Measurements from ENCODE around the gene PRORP.
"Not testable (repeated sequence)": the region's sequence is repeated elsewhere in the genome, so short reads cannot be mapped to it uniquely, and the experiment has no call there.

Gene PRORP

DNA sequence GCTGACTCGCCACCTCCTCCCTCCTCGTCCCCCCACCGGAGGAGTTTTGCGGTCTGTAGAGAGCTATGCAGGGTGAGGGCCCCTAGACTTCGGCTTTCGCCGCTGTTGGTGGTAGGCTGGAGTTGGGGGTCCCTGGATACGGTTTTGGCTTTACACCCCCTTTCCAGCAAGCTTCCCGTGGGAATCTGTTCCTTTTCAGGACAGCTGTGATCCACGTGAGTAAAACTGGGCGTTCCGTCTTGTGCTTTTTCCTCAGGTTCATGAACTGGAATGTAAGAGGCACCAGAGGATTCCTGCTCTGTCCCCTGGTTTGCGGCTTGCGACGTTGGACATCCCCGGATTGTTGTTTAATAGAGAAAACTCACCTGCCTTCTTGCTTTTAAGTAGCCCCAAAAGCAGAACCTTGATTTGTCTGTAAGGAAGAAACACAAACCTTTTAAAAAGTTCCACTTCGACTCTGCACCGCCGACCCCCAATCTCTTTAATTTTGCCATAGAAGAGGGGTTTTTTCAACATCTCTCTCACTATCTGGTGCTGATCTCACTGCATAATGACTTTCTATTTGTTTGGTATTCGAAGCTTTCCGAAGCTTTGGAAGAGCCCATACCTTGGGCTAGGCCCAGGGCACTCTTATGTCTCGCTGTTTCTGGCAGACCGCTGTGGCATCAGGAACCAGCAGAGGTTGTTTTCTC, 490 bp downstream of the PRORP start:
- peaks cover 54% of the 10 kb centered on the region for H3K4me1 Mint-ChIP-seq
- H3K36me3 Mint-ChIP-seq, result peaks cover 29% of the 10 kb centered on the region
- H3K9me3 Mint-ChIP-seq, result no peaks in the 10 kb centered on the region
- no peaks in the 10 kb centered on the region for H3K27me3 Mint-ChIP-seq
- H3K27ac Mint-ChIP-seq, result peak overlapping the region; percentile 100
- peak overlapping the region; percentile 98 for H3K4me3 Mint-ChIP-seq
- ATAC-seq, result no peak

DNA sequence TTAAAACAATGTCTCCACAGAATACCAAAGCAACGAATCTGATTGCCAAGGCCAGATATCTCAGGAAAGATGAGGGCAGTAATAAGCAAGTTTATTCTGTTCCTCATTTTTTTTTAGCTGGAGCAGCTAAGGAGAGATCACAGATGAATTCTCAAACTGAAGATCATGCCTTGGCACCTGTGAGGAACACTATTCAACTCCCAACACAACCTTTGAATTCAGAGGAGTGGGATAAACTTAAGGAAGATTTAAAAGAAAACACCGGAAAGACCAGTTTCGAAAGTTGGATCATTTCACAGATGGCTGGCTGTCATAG, 994 bp downstream of the PRORP start:
- ATAC-seq, result no peak
- Mint-ChIP-seq H3K4me1 (peaks cover 59% of the 10 kb centered on the region), H3K27ac (peak overlapping the region; percentile 100), H3K9me3 (no peaks in the 10 kb centered on the region), H3K27me3 (no peaks in the 10 kb centered on the region), H3K36me3 (peaks cover 34% of the 10 kb centered on the region), H3K4me3 (peak overlapping the region; percentile 98)

DNA sequence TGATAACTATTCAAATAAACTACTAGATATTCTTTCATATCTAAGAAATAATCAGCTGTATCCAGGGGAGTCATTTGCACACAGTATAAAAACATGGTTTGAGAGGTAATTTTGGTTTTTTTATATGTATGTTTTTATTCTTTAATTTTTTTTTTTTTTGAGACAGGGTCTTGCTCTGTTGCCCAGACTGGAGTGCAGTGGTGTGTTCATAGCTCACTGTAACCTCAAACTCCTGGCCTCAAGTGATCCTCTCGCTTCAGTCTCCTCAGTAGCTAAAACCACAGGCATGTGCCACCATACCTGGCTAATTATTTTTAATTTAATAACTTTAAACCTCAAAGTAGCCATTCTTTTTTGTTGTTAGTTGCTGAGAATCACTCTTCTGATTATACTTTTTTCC, 1.8 kb downstream of the PRORP start:
- ATAC-seq, result no peak
- H3K27me3 Mint-ChIP-seq, result no peaks in the 10 kb centered on the region
- no peaks in the 10 kb centered on the region for H3K9me3 Mint-ChIP-seq
- no peak overlapping the region for H3K4me3 Mint-ChIP-seq
- peaks cover 64% of the 10 kb centered on the region for H3K4me1 Mint-ChIP-seq
- no peak overlapping the region for H3K27ac Mint-ChIP-seq
- H3K36me3 Mint-ChIP-seq, result peaks cover 42% of the 10 kb centered on the region

DNA sequence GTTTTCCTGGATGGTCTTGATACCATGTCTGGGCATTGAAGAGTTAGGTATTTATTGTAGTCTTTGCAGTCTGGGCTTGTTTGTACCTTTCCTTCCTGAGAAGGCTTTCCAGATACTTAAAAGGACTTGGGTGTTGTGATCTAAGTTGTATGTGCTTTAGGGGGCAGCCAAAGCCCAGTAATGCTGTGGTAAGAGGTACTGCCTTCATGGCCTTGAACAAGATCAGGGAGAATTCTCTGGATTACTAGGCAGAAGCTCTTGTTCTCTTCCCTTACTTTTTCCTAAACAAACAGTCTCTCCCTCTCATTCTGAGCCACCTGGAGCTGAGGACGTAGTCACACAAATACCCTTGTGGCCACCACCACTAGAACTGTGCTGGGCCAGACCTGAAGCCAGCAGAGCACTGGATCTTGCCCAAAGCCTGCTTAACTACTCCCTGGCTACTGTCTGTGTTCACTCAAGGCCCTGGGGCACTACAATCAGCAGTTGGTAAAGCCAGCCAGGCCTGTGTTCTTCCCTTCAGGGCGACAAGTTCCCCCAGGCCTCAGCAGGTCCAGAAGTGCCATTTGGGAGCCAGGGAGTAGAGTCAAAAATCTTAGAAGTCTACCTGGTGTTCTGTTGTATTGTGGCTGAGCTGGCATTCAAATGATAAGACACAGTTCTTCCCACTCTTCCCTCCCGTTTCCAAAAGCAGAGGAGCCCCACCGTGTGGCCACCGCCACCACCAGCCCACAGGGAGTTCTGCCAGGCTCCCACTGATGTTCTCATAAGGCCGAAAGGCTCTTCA, 11.4 kb downstream of the PRORP start:
- H3K36me3 Mint-ChIP-seq, result peaks cover 56% of the 10 kb centered on the region
- H3K4me1 Mint-ChIP-seq, result peaks cover 1% of the 10 kb centered on the region
- no peak overlapping the region for H3K27ac Mint-ChIP-seq
- H3K4me3 Mint-ChIP-seq, result no peak overlapping the region
- H3K27me3 Mint-ChIP-seq, result no peaks in the 10 kb centered on the region
- ATAC-seq, result no peak
- no peaks in the 10 kb centered on the region for H3K9me3 Mint-ChIP-seq

DNA sequence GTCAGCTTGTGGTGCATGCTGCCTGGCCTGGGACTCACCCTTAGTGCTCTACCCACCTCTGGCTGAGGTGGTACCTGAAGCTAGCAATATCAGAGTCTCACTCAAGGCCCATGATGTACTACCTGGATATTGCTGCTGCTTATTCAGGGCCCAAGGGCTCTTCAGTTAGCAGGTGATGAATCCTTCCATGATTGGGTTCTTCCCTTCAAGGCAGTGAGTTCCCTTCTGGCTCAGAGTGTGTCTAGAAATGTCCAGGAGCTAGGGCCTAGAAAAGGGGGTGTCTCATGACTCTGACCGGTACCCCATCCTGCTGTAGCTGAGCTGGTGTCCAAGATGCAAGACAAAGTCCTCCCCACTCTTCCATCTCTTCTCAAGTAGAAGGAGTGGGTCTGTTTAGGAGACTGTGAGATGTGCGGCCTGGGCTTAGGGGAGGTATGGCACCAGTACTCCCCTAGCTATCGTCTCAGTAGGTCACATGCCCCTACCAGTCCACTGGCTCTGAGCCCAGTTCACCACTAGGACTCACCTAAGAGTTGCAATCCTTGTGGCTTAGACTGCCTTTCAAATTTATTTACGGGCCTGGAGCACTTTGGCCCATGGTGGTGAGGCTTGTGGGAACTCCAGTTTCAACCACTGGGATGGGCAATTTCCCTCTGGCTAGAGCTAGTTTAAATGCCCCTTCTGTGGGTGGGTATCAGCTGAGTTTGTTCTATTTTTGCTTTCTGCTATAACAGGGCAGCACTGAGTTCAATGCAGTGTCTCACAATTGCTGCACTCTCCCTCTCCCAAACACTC, 12.2 kb downstream of the PRORP start:
- H3K4me3 Mint-ChIP-seq, result no peak overlapping the region
- no peaks in the 10 kb centered on the region for H3K27me3 Mint-ChIP-seq
- ATAC-seq, result no peak
- no peaks in the 10 kb centered on the region for H3K4me1 Mint-ChIP-seq
- H3K27ac Mint-ChIP-seq, result no peak overlapping the region
- H3K36me3 Mint-ChIP-seq, result peaks cover 49% of the 10 kb centered on the region
- H3K9me3 Mint-ChIP-seq, result no peaks in the 10 kb centered on the region

DNA sequence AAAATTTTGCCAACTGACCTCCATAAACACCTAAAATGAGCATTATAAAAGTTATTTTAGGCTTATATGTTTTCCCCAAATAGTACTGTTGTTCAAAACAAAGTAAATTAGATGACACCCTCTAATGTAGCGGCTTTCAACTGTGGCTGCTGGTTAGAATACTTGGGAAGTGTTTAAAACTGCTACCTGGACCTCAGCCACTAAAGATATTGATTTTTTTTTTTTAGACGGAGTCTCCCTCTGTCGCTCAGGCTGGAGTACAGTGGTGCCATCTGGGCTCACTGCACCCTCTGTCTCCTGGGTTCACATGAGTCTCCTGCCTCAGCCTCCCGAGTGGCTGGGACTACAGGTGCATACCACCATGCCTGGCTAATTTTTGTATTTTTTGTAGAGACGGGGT, 16.2 kb downstream of the PRORP start:
- H3K36me3 Mint-ChIP-seq, result peaks cover 20% of the 10 kb centered on the region
- H3K9me3 Mint-ChIP-seq, result no peaks in the 10 kb centered on the region
- H3K4me3 Mint-ChIP-seq, result no peak overlapping the region
- no peak overlapping the region for H3K27ac Mint-ChIP-seq
- no peak for ATAC-seq
- H3K4me1 Mint-ChIP-seq, result no peaks in the 10 kb centered on the region
- no peaks in the 10 kb centered on the region for H3K27me3 Mint-ChIP-seq

DNA sequence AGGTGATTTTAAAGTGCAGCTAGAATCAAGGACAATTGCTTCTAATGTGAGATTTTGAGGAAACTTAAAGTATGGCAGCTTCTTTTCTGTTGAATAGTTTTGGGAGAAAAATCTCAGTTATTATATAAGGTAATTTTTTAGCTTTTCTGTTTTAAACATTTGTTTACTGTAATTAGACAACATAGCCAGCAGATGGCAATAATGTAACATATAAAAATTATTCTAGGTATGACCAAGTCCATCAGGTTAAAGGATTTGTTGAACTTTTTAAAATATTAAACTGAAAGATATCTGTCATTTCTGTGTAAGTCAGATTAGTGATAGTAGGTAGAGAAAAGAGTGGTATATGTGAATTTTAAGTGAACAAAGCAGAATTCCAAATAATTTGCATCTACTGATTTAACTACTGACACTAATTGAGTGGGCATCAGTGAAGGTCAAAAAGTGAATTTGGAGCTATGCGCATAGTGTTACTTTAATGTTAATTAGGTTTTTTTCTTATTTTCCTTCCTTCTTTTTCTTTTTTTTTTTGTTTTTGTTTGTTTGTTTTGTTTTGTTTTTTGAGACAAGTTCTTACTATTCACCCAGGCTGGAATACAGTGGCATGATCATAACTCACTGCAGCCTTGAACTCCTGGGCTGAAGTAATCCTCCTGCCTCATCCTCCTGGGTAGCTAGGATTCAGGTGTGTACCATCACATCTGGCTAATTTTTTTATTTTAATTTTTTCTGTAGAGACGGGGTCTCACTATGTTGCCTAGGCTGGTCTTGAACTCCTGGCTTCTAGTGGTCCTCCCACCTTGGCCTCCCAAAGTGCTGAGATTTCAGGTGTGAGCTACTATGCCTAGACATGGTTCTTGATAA, 18.6 kb downstream of the PRORP start:
- ATAC-seq, result no peak
- H3K9me3 Mint-ChIP-seq, result no peaks in the 10 kb centered on the region
- H3K4me1 Mint-ChIP-seq, result no peaks in the 10 kb centered on the region
- no peak overlapping the region for H3K27ac Mint-ChIP-seq
- peaks cover 3% of the 10 kb centered on the region for H3K36me3 Mint-ChIP-seq
- no peaks in the 10 kb centered on the region for H3K27me3 Mint-ChIP-seq
- H3K4me3 Mint-ChIP-seq, result no peak overlapping the region

DNA sequence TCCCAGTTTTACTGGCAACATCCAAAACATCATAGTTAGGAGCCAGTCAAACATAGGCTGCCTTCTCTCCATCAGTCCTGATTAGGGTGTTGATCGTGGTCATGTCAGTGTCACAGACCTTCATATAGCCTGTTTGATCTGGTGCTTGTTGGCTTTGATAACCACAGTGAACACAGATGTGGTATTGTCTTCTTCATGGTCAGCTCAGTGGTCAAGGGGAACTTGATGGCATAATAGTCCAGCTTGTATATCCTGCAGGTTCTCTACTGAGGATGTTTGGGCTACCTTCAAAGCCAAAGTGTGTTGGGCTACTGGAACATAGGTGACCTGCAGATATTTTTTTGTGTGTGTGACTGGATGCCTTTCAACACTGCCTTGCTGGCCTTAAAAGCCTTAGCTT, 21.7 kb downstream of the PRORP start:
- no peaks in the 10 kb centered on the region for H3K9me3 Mint-ChIP-seq
- H3K4me3 Mint-ChIP-seq, result no peak overlapping the region
- H3K27ac Mint-ChIP-seq, result no peak overlapping the region
- no peaks in the 10 kb centered on the region for H3K4me1 Mint-ChIP-seq
- H3K27me3 Mint-ChIP-seq, result no peaks in the 10 kb centered on the region
- H3K36me3 Mint-ChIP-seq, result peaks cover 12% of the 10 kb centered on the region
- no peak for ATAC-seq

DNA sequence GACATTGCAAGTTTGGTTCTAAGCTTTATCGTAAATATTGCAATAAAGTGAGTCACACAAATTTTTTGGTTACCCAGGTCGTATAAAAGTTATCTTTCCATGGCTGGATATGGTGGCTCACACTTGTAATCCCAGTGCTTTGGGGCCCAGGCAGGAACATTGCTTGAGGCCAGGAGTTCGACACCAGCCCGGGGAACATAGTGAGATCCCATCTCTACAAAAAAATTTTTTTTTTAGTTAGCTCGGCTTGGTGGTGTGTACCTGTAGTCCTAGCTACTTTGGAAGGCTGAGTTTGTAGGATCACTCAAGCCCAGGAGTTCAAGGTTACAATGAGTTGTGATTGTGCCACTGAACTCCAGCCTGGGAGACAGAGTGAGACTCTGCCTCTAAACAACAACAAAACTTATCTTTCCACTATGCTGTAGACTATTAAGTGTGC, 24.4 kb downstream of the PRORP start:
- Mint-ChIP-seq H3K4me3 (no peak overlapping the region), H3K36me3 (peaks cover 36% of the 10 kb centered on the region), H3K9me3 (no peaks in the 10 kb centered on the region), H3K27ac (no peak overlapping the region), H3K27me3 (no peaks in the 10 kb centered on the region), H3K4me1 (peaks cover 6% of the 10 kb centered on the region)
- no peak for ATAC-seq

DNA sequence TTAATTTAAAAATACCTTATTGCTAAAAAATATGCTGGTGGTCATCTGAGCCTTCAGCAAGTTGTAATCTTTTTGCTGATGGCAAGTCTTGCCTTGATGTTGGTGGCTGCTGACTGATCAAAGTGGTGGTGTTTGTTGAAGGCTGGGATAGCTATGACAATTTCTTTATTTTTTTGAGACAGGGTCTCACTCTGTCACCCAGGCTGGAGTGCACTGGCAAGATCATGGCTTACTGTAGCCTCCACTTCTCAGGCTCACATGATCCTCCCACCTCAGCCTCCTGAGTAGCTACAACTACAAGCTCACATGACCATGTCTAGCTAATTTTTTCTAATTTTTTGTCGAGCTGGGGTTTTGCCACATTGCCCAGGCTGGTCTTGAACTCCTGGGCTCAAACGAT, 24.8 kb downstream of the PRORP start:
- no peak for ATAC-seq
- H3K4me3 Mint-ChIP-seq, result no peak overlapping the region
- H3K27ac Mint-ChIP-seq, result no peak overlapping the region
- peaks cover 6% of the 10 kb centered on the region for H3K4me1 Mint-ChIP-seq
- H3K9me3 Mint-ChIP-seq, result no peaks in the 10 kb centered on the region
- H3K36me3 Mint-ChIP-seq, result peaks cover 40% of the 10 kb centered on the region
- H3K27me3 Mint-ChIP-seq, result no peaks in the 10 kb centered on the region

DNA sequence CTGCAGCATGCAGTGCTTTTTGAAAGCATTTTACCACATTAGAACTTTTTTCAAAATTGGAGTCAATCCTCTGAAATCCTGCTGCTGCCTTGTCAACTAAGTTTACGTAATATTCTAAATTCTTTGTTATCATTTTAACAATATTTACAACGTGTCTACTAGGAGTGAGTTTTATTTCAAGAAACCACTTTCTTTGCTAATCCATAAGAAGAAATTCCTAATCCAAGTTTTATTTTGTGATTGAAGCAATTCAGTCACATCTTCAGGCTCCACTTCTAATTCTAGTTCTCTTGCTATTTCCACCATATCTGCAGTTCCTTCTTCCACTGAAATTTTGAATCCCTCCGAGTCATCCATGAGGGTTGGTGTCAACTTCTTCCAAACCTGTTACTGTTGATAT, 25.4 kb downstream of the PRORP start:
- H3K27ac Mint-ChIP-seq, result no peak overlapping the region
- peaks cover 45% of the 10 kb centered on the region for H3K36me3 Mint-ChIP-seq
- no peaks in the 10 kb centered on the region for H3K27me3 Mint-ChIP-seq
- peaks cover 6% of the 10 kb centered on the region for H3K4me1 Mint-ChIP-seq
- ATAC-seq, result no peak
- H3K9me3 Mint-ChIP-seq, result no peaks in the 10 kb centered on the region
- H3K4me3 Mint-ChIP-seq, result no peak overlapping the region

DNA sequence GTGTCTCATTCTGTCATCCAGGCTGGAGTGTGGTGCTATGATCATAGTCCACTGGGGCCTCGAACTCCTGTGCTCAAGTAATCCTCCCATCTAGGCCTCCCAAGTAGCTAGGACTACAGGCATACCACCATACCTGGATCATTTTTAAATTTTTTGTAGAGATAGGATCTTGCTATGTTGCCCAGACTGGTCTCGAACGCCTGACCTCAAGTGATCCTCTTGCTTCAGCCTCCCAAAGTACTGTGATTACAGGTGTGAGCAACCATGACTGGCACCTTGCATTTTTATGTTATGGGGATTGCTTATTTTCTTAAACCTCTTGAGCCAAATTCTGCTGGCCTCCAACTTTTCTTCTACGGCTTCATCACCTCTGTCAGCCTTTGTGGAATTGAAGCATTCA, 26.9 kb downstream of the PRORP start:
- no peak overlapping the region for H3K27ac Mint-ChIP-seq

DNA sequence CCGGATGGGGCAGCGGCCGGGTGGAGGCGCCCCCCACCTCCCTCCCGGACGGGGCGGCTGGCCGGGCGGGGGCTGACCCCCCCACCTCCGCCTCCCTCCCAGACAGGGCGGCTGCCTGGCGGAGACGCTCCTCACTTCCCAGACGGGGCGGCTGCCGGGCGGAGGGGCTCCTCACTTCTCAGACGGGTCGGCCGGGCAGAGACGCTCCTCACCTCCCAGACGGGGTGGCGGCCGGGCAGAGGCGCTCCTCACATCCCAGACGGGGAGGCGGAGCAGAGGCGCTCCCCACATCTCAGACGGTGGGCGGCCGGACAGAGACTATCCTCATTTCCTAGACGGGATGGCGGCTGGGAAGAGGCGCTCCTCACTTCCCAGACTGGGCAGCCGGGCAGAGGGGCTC, 30.2 kb downstream of the PRORP start:
- not testable (repeated sequence) for ATAC-seq, H3K27me3 Mint-ChIP-seq, H3K27ac Mint-ChIP-seq, H3K9me3 Mint-ChIP-seq, H3K4me3 Mint-ChIP-seq
- Mint-ChIP-seq H3K36me3 (peaks cover 48% of the 10 kb centered on the region), H3K4me1 (peaks cover 20% of the 10 kb centered on the region)

More for the DNA sequence above, 26.9 kb downstream of the PRORP start:
- no peak for ATAC-seq
- Mint-ChIP-seq H3K4me3 (no peak overlapping the region), H3K4me1 (peaks cover 6% of the 10 kb centered on the region), H3K36me3 (peaks cover 51% of the 10 kb centered on the region), H3K27me3 (no peaks in the 10 kb centered on the region), H3K9me3 (no peaks in the 10 kb centered on the region)

DNA sequence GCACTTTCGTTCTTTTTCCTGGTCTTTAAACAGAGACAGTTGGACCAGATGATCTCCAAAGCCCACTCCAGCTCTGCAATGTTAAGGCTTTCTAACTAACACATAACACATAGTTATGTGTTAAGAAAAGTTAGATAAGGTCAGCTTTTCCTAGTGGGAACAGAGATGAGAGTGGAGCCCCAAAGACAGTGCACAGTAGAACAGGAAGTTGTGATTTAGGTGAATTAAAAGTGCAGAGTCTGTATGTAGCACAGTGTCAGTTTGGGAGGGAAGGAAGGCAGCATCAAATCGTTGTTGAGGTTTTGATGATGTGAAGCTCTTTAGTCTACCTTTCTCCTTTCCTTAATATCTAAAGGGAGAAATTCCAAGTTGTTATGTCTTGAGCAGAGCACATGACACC, 31.7 kb downstream of the PRORP start:
- ATAC-seq, result no peak
- Mint-ChIP-seq H3K27me3 (no peaks in the 10 kb centered on the region), H3K9me3 (no peaks in the 10 kb centered on the region), H3K36me3 (peaks cover 50% of the 10 kb centered on the region), H3K4me1 (peaks cover 20% of the 10 kb centered on the region), H3K27ac (no peak overlapping the region), H3K4me3 (no peak overlapping the region)

DNA sequence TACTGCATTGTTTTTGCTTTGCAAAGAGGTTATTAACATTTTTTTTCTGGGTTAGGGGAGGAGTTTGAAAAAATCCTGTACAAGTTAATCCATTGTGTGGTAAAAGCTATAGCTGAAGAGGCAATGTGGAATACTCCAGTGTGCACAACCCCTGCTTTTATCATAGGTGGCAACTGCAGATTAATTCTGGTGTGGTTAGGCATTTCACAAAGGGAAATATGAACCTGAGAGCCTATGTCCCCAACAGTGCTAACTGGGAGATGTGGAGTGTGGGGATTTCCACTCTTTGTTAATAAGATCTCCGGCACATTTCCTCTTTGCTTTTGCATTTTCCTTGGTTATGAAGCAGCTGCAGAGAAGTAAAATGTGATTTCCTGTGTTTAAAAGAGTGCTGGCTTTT, 33.6 kb downstream of the PRORP start:
- Mint-ChIP-seq H3K27me3 (no peaks in the 10 kb centered on the region), H3K4me3 (no peak overlapping the region), H3K9me3 (no peaks in the 10 kb centered on the region), H3K4me1 (peaks cover 20% of the 10 kb centered on the region), H3K27ac (peak overlapping the region; percentile 28), H3K36me3 (peaks cover 45% of the 10 kb centered on the region)
- no peak for ATAC-seq
